Sigmoid colon (tissue), 4 donors: ENCODE data around the gene GPR55.

Experiments
- EP300 ChIP-seq, 4 donors: sonication (generic); formaldehyde crosslinking; IDR thresholded peaks; one replicate each; pipeline ENCODE4 v1.6.1; 2017; ENCODE audit warnings: antibody characterized with exemption in 4 of 4
- POLR2A ChIP-seq, 2 donors: fragments of 450-650 bp; IDR thresholded peaks; one replicate each; pipeline ENCODE4 v1.6.1; 2016; ENCODE audit warnings: antibody characterized with exemption in 2 of 2, mild to moderate bottlenecking in 2 of 2, moderate library complexity in 2 of 2
- TF ChIP-seq, protein P1 (sequence below), 4 experiments: fragments of 450-650 bp in 3 of 4; fragments of 200-600 bp in 1 of 4; IDR thresholded peaks; one replicate each; pipeline ENCODE4 v1.5.1; 2016 to 2019; ENCODE audit warnings: antibody characterized with exemption in 4 of 4, mild to moderate bottlenecking in 3 of 4, moderate library complexity in 2 of 4

DNA sequence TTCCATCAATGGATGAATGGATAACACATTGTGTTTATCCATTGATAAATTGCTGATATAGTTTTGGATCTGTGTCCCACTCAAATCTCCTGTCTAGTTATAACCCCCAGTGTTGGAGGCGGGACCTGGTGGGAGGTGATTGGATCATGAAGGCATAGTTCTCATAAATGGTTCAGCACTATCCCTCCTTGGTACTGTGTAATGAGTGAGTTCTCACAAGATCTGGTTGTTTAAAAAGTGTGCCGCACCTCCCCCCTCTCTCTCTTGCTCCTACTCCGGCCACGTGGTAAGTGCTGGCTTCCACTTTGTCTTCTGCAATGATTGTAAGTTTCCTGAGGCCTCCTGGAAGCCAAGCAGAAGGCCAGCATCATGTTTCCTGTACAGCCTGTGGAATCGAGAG, 47.0 kb upstream of the GPR55 start:
- TF ChIP-seq, protein P1, sequence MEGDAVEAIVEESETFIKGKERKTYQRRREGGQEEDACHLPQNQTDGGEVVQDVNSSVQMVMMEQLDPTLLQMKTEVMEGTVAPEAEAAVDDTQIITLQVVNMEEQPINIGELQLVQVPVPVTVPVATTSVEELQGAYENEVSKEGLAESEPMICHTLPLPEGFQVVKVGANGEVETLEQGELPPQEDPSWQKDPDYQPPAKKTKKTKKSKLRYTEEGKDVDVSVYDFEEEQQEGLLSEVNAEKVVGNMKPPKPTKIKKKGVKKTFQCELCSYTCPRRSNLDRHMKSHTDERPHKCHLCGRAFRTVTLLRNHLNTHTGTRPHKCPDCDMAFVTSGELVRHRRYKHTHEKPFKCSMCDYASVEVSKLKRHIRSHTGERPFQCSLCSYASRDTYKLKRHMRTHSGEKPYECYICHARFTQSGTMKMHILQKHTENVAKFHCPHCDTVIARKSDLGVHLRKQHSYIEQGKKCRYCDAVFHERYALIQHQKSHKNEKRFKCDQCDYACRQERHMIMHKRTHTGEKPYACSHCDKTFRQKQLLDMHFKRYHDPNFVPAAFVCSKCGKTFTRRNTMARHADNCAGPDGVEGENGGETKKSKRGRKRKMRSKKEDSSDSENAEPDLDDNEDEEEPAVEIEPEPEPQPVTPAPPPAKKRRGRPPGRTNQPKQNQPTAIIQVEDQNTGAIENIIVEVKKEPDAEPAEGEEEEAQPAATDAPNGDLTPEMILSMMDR (IDR thresholded peaks at IDR 0.05) = no peak
- TF ChIP-seq POLR2A (IDR thresholded peaks at IDR 0.05) = no peak
- TF ChIP-seq EP300 (IDR thresholded peaks at IDR 0.05) = no peak
